GM12864 (cell line): ENCODE data around the gene SEMA6A.

Experiments used
- DNase-seq: peaks from one replicate; pipeline ENCODE4 v3.0.0-alpha.2; 2011; ENCODE audit warnings: low read depth
- H3K4me3 ChIP-seq: 2 replicates; pipeline ENCODE4 v1.5.1; 2011; ENCODE audit warnings: mild to moderate bottlenecking, low read depth, low read length, control low read depth
- CTCF ChIP-seq: IDR thresholded peaks from 2 replicates; pipeline ENCODE4 v1.5.1; 2011; ENCODE audit warnings: low read depth, mild to moderate bottlenecking, moderate library complexity, low read length, control low read depth, inconsistent platforms; ENCODE audit errors: missing control alignments

The SEMA6A gene

GRCh38 chr5:116465411-116465810 is 109.2 kb downstream of the SEMA6A start:
- no peak for TF ChIP-seq CTCF
- H3K4me3 ChIP-seq = no peak overlapping the region
- DNase-seq = no peak

GRCh38 chr5:116464144-116464708 is 110.4 kb downstream of the SEMA6A start:
- no peak for TF ChIP-seq CTCF
- DNase-seq = no peak

GRCh38 chr5:116462500-116462899 is 112.1 kb downstream of the SEMA6A start:
- no peak for TF ChIP-seq CTCF
- H3K4me3 ChIP-seq = no peak overlapping the region
- DNase-seq = no peak

More at GRCh38 chr5:116464144-116464708, 110.4 kb downstream of the SEMA6A start:
- no peak overlapping the region for H3K4me3 ChIP-seq

GRCh38 chr5:116459301-116459700 is 115.3 kb downstream of the SEMA6A start:
- no peak for TF ChIP-seq CTCF

GRCh38 chr5:116457062-116457461 is 117.6 kb downstream of the SEMA6A start:
- no peak for DNase-seq
- no peak overlapping the region for H3K4me3 ChIP-seq
- TF ChIP-seq CTCF = no peak

More at GRCh38 chr5:116459301-116459700, 115.3 kb downstream of the SEMA6A start:
- no peak for DNase-seq
- H3K4me3 ChIP-seq = no peak overlapping the region

GRCh38 chr5:116456036-116456435 is 118.6 kb downstream of the SEMA6A start:
- no peak for TF ChIP-seq CTCF
- no peak for DNase-seq
- no peak overlapping the region for H3K4me3 ChIP-seq

GRCh38 chr5:116455061-116455460 is 119.6 kb downstream of the SEMA6A start:
- no peak overlapping the region for H3K4me3 ChIP-seq
- no peak for TF ChIP-seq CTCF

More at GRCh38 chr5:116455061-116455460, 119.6 kb downstream of the SEMA6A start:
- DNase-seq = no peak
